Effector CD8-positive, alpha-beta T cell (primary cell): ENCODE results near the gene FAM193A.
"Not testable (repeated sequence)": the region's sequence is repeated elsewhere in the genome, so short reads cannot be mapped to it uniquely, and the experiment has no call there.

Source experiments
- DNase-seq: peaks from one replicate; lab custom pipeline; 2025; lab: John Stamatoyannopoulos, UW
- total RNA-seq, 4 experiments: gene quantifications; one replicate each; lab custom pipeline; 2026; lab: John Stamatoyannopoulos, UW

FAM193A gene, protein sequence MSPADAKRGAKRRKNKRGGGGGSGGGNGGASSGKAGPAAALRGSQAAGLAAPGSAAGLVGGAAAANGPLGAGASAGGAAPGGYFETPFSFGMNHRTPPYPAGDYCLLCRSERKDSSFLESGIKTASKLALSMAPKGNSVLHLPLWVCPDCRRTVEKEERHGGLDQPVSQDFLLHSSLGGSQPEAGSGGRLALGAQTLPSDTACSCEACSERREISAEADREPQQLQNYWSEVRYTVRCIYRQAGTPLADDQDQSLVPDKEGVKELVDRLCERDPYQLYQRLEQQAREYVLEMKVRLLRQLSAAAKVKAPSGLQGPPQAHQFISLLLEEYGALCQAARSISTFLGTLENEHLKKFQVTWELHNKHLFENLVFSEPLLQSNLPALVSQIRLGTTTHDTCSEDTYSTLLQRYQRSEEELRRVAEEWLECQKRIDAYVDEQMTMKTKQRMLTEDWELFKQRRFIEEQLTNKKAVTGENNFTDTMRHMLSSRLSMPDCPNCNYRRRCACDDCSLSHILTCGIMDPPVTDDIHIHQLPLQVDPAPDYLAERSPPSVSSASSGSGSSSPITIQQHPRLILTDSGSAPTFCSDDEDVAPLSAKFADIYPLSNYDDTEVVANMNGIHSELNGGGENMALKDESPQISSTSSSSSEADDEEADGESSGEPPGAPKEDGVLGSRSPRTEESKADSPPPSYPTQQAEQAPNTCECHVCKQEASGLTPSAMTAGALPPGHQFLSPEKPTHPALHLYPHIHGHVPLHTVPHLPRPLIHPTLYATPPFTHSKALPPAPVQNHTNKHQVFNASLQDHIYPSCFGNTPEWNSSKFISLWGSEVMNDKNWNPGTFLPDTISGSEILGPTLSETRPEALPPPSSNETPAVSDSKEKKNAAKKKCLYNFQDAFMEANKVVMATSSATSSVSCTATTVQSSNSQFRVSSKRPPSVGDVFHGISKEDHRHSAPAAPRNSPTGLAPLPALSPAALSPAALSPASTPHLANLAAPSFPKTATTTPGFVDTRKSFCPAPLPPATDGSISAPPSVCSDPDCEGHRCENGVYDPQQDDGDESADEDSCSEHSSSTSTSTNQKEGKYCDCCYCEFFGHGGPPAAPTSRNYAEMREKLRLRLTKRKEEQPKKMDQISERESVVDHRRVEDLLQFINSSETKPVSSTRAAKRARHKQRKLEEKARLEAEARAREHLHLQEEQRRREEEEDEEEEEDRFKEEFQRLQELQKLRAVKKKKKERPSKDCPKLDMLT (N-terminal part only)
- total RNA-seq: 54.0 to 72.8 (median 66.1) reads per million in 4 experiments

DNA sequence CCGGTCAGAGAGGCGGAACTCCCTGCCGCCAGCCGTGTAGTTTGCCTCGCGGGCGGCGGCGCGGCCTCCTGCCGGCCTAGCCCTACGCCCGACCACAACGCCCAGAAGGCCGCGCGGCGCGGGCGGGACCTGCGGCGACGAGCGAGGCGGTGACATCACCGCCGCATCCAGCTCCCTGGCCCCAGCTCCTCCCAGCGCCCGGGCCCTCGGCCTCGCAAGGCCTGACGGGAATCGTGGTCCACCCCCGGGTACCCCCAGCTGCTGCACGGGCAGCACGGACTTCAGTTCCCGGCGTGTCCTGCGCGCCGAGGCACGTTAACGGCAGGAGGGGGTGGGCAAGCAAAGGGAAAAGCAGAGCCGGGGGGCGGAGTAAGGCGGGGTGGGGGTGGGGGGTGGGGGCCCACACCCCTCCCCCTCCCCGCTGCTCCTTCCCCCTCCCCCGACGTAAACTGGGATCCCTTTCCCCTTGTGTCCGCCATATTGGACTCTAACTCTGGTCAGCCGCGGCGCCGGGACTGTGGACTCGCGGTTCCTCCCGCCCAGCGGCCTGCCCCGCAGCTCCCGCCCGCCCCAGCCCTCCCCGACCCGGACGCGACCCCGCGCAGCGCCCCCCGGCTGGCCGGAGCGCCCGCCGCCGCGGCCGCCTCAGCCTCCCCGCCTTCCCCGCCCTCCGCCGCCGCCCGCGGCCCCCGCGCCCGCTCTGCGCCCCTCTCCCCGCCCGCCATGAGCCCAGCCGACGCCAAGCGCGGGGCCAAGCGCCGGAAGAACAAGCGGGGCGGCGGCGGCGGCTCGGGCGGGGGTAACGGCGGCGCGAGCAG lies at the start of gene FAM193A:
TSS of gene FAM193A (plus strand) at position 455 of the 818 bp plus-strand sequence. CDS start at position 724, 269 bp downstream.
- DNase-seq: peak; percentile 95

DNA sequence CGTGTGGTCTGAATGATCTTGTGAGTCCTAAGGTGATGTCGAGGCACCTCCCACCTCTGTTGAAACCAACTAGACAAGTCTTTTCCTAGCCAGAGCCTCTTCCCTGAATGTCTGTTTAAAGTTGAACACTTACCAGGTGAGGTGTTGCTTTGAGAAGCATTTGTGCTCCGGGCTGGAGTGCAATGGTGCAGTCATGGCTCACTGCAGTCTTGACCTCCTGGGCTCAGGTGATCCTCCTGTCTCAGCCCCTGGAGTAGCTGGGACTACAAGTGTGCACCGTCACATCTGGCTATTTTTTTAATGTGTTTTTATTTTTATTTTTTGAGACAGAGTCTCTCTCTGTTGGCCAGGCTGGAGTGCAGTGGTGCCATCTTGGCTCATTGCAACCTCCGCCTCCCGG lies 49.5 kb upstream of the FAM193A start:
- DNase-seq: no peak

DNA sequence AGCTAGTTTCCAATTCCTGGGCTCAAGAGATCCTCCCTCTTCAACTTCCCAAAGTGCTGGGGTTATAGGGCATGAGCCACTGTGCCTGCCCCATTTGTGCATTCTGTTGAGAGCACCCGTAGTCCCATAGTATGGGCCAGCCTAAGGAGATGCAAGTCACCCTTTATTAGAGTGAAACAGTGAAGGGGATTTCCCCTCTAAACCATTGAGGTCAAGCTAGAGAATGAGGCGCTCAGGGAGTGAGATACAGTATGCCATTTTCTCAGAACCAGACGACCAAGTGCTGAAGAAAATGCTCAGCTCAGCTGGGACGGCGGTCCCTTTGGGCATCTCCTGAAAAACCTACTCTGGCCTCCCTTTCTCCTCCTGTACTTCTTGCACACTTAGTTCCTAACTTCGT lies 48.8 kb upstream of the FAM193A start:
- DNase-seq: no peak

DNA sequence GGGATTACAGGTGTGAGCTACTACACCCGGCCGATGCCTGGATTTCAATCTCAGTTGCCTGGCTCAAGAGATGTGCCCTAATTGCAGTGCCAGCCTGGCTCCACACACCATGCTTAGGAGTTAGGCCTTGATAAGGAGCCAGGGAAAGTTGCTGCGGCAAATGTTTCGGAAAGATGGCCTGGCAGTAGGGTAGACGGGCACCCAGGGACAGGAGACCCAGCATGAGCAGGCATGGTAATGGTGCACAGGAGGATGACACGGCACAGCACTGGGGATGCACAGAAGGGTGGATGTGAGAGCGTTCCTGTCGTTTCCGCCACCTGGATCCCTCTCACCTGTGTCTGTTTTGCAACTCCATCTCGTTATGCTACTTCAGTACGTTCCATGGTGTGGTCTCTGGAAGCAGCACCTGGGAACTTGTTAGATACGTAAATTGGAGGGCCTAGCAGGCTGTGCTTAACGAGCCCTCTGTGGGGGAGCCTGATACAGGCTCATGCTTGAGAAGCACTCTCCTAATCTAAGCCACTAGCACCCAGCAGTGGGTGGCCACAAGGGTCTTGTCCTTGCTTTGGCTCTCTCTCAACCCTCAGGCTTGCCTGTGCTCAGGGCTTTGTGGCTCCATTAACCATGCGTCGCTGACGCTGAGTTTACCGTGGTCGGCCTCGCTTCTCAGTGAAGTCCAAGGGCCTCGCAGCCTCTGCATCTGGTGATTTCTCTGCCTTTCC lies 47.2 kb upstream of the FAM193A start:
- DNase-seq: no peak

DNA sequence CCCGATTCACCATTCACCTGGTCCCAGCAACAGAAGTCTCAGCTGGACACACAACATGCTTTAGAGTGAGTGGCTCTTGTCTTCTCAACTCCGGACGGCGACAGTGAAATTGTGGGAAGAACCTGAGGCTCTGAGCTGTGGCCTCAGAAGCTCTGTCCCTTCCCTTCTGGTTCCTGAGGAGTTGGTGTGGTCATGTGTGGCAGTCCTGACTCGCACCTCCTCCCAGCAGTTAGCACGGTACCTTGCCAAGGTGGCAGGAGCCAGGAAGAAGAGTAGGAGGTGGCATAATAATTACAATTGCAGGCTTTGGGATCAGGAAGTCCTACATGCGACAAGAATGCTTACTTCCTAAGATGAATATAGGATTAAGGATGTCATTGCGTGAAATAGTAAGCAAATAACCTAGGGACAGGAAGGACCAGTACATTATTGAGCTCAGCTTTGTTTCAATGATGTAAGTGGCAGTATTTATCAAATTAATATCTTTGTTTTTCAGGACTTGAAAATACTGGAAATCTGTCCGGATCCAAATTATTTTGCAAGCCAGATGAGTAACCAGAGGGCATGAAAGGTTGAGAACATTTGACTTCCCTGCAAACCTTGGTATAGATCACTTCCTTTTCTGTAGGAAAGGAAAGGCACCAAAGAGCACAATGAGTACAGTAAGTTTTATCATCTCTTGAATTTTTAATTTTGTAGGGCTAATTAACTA lies 46.5 kb upstream of the FAM193A start:
- no peak for DNase-seq

DNA sequence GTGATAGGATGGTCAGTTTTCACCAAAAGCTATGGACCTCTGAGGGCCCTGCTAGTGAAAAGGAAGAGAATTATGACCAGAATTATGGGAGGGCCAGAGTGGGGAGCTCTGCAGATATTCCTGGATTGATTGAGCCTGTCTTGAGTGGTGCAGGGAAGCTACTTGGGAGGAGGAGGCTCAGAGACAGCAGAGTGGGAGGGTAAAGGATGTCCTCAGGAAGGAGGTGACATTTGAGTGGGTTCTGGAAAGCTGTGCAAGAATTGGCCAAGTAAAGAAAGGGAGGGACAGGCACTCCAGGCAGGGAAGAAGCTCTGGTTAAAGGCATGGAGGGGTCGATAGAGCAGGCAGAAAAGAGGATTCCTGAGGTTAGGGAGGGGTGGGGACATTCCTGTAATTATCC lies 43.5 kb upstream of the FAM193A start:
- DNase-seq: no peak

DNA sequence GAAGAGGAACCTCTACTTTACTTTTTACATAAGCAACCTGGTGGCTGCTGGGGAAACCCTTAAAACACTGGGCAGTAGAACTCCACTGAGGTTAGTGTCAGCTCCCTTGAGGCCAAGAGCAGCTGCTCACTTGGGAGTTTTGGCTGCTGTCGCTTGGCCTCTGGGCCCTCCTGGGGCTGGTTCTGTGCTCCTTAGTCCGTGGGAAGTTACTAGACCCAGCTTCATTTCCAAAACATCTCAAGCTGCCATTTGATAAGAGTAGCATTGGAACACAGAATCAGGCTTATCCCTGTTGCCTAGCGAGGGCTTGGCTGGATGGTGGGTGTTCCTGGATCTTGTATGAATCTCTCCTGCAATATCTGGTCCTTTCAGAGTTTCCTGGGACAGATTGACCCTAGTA lies 41.5 kb upstream of the FAM193A start:
- no peak for DNase-seq

DNA sequence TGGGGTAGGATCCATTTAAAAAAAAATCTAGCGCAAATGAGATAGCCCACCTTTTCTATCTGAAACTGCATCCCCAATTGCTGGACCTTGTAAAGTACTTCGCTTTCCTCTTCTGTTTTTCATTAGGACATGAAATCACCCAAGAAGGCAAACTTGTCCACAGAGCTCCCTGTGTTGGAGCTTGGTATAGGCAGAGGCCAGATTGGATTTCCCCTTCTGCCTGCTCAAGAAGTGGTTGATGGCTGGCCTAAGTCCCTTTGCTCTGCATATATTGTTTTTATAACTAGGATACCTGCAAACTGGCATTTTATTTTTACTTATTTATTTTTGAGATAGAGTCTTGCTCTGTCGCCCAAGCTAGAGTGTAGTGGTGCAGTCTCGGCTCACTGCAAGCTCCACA lies 39.1 kb upstream of the FAM193A start:
- no peak for DNase-seq

DNA sequence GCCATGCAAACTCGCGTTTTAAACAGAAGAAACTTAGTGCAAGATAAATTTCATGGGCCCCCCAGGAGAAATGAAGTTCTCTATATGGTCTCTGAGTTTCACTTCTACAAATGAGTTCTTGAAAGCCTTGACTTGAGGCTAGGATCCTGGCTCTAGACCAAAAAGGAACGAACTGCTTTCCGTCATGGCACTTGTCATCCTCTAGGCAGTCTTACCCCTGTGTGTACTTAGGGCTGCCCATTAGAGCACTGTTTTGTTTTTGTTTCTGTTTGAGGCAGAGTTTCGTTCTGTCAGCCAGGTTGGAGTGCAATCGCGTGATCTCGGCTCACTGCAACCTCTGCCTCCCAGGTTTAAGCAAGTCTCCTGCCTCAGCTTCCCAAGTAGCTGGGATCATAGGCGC lies 38.5 kb upstream of the FAM193A start:
- no peak for DNase-seq

DNA sequence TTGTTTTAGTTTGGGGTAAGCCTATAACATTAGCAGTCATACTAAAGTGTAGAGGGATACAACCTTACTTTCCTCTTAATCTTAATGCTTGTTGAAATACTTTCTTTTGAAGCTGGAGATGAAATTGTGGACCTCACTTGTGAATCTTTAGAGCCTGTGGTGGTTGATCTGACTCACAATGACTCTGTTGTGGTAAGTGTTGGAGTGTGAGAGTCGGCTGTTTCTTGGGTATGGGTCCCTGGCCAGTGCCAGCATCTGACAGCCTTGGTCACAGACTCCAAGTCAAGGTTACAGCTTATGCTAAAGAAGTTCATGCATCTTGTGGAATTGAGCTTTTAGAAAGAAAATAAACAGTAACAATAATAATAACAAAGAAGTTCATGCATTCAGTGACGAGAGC lies 35.9 kb upstream of the FAM193A start:
- DNase-seq: no peak

DNA sequence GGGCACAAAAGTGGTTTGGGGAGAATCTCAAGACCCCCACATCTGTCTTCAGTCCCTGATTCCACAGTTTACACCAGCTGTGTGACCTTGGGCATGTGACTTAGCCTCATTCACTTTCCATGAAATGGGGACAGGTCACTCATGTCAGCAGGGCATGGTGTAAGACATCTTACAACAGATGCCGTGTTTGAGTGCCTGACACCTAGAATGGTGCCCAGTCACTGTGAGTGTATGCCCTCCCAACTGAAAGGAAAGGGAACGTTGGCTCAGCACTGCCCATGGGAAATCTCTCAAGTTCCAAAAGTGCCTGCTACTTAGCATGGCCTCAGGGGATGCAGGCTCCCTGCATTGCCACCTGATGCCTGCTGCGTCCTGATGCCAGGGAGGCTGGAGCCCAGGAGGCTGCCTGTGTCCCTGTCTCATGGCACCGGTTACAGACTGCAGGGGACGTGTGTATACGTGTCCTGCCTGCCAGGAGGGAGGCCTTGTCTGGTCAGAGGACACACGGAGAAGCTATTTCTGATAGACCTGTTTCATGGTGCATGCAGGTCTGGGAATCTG lies 35.3 kb upstream of the FAM193A start:
- DNase-seq: no peak

DNA sequence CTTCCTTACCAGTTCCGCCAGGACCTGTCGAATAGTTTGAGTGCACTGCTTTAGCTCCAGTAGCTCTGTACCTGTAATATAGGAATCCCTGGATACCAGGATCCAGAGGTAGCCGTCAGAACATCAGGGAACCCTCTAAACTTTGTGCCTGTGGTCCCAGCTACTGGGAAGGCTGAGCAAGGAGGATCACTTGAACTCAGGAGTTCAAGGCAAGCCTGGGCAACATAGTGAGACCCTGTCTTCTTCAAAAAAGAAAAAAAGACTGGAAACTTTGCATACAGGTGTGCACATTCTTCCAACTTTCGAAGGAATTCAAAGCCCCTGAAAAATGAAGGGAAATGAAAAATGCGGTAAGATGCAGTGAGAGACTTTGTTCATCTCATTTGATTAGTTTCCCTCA lies 32.6 kb upstream of the FAM193A start:
- DNase-seq: no peak

DNA sequence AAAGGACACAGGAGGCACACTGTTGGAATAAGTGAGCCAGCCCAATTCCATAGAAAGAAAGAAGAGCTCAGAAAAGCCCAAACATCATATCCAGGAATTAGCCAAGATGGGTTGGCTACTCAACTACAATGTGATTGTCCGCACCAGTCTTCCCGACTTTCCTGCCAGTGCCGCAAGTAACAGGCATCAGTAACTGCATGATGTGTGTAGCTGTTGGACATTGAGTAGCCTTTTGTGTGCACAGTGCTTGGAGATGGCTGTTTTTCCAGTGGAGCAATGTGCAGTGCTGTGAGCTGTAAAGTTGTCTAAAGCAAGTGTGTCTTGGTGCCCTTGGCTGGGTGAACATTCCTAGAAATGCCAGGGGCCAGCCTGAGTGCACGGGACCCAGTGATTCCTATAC lies 29.2 kb upstream of the FAM193A start:
- DNase-seq: no peak

DNA sequence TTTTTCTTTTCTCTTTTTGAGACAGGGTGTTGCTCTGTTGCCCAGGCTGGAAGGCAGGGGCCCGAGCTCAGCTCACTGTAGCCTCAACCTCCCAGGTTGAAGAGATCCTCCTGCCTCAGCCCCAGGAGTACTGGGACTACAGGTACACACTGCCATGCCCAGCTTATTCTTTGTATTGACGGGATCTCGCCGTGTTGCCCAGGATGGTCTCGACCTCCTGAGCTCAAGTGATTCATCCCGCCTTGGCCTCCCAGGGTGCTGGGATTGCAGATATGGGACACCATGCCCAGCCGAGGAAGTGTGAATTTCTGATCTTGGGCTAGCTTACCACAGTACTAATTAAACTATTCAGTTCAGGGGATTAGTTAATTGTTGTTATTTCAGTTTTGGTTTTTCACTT lies 28.6 kb upstream of the FAM193A start:
- no peak for DNase-seq

DNA sequence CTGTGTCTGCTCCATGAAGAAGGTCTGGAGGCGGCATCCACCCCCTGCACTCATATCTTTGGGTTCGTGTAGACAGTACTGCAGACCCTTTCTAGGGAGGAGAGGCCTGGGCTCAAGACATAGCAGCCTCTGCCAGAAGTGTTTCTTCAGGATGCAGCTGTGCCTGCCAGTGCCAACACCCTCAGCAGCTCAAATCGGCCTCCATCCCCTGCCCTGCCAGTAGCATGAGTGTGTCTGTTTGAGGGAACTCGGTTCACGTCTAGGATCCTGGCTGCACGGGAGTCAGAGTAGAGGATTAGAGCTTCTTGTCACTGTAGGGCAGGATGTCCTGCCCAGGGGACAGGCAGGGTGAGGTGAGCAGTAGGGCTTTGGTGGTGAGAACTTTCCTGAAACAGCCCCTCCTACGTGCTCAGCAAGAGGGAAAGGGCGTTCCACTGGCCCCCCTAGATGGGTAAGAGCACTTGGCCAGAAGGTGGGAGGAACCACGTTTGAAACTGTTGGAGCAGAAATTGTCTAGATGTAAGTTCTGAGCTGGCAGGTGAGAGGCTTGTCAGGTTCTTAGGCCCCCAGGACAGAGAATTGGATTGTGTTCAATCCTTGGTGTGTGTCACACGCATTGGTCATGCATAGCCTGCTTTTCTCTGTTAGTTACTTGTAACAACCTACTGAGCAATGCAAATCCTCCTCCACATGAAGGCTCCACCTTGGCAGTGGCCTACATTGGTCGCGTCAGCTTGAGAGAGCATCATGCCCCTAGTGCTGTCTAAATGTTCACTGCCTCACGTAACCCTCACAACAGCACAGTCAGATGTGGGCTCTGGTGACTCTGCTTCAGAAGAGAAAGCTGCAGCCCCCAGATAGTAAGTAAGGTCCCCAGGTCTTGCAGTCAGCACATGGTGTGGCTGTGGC lies 25.8 kb upstream of the FAM193A start:
- DNase-seq: no peak

DNA sequence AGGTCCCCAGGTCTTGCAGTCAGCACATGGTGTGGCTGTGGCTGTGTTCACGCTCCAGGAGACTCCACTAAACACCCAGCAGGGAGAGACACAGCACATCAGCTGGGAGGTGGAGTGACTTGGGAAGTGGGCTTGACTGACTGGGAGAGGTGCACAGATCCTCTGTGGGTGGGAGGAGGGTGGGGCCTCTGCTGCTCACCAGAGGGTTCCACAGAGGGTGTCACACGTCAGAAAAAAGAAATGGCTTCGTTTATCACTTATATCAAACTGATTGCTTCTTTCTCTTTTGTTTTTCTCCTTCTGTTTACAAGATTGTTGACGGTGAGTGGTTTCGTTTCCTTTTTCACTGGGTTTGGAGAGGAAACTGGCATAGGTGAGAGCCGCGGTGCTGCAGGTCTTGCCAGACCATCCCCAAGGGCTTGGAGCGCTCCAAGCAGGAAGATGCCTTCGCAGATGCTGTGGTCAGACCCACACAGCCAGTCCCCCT lies 24.8 kb upstream of the FAM193A start:
- no peak for DNase-seq

DNA sequence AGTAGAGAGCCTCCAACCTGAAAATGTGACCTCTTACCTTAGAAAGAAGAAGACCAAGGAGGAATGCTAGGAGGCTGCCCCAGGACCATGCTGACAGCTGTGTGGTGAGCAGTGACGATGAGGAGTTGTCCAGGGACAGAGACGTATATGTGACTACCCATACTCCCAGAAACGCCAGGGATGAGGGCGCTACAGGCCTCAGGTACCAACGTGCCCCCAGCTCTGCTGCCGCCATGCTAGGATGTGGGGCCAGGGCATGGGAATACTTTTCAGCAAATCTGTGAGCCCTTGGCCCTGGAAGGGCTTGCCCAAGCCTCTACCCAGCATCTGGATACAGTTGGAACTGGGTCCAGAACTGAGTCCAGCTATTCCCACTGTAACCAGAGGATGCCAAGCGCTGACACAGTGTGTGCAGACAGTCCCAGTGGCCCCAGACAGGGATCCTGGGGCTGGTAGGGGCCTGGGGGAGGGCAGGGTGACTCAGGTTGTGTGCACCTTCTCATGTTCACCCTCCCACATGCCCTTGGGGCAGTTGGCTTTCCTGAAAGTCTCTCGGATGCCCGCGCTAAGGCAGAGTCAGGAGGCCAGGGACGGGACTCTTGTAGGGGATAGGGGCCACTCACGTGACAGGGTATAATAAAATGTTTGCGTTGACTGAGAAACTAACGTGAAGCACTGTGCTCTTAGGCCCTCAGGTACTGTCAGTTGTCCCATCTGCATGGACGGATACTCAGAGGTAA lies 23.9 kb upstream of the FAM193A start:
- no peak for DNase-seq

DNA sequence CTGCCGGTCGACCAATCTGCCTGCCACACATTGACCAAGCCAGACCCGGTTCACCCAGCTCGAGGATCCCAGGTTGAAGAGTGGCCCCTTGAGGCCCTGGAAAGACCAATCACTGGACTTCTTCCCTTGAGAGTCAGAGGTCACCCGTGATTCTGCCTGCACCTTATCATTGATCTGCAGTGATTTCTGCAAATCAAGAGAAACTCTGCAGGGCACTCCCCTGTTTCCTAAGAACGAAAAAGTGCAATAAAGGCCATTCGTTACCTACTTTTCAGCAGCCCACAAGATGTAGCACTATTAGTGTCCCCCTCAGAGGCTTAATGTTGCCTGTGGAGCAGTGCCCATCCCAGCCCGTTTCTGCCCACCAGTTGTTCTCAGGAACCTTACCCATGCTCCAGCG lies 22.3 kb upstream of the FAM193A start:
- DNase-seq: not testable (repeated sequence)
